Astrocyte (in vitro differentiated cells and primary cell): ENCODE measurements around the gene TRDN. TPM values are rescaled to one million over a fixed set of nuclear protein-coding genes. Genes with fewer than 3 reads are reported as not detected.
A peak's percentile ranks its signal among the peaks of the same experiment; 100 is the strongest.
"Not testable (repeated sequence)": the region's sequence is repeated elsewhere in the genome, so short reads cannot be mapped to it uniquely, and the experiment has no call there.

Experiments
- DNase-seq: peaks from one replicate; pipeline ENCODE4 v3.0.0-alpha.2; 2010; ENCODE audit warnings: low read depth
- FAIRE-seq: peaks from 2 replicates; lab custom pipeline; 2011; peaks lifted over from hg19 to GRCh38; lab: Jason Lieb, UNC
- H2AFZ ChIP-seq: 2 replicates; pipeline ENCODE4 v1.6.0; 2012; ENCODE audit warnings: low read depth, low read length, inconsistent platforms
- H3K27ac ChIP-seq: 2 replicates; pipeline ENCODE4 v1.5.1; 2011; ENCODE audit warnings: low read depth, low read length, inconsistent platforms
- H3K27me3 ChIP-seq: 2 replicates; pipeline ENCODE4 v1.6.0; 2011; ENCODE audit warnings: low read length, inconsistent platforms; ENCODE audit not compliant: insufficient read depth
- H3K36me3 ChIP-seq: 2 replicates; pipeline ENCODE4 v1.5.1; 2011; ENCODE audit warnings: low read length, inconsistent platforms; ENCODE audit not compliant: insufficient read depth
- H3K4me1 ChIP-seq: 2 replicates; pipeline ENCODE4 v1.5.1; 2011; ENCODE audit warnings: low read length, inconsistent platforms; ENCODE audit not compliant: insufficient read depth
- H3K4me2 ChIP-seq: 2 replicates; pipeline ENCODE4 v1.6.0; 2012; ENCODE audit warnings: low read length, inconsistent platforms
- H3K4me3 ChIP-seq: 2 replicates; pipeline ENCODE4 v1.5.1; 2011; ENCODE audit warnings: low read depth, mild to moderate bottlenecking, low read length, inconsistent platforms; ENCODE audit not compliant: insufficient read depth
- H3K79me2 ChIP-seq: 2 replicates; pipeline ENCODE4 v1.6.0; 2012; ENCODE audit warnings: mild to moderate bottlenecking, low read length, inconsistent platforms; ENCODE audit not compliant: insufficient read depth
- H3K9ac ChIP-seq: 2 replicates; pipeline ENCODE4 v1.6.0; 2012; ENCODE audit warnings: mild to moderate bottlenecking, low read length, inconsistent platforms
- H3K9me3 ChIP-seq: 2 replicates; pipeline ENCODE4 v1.5.1; 2012; ENCODE audit warnings: low read depth, mild to moderate bottlenecking, low read length, inconsistent platforms; ENCODE audit not compliant: insufficient read depth
- H4K20me1 ChIP-seq: 2 replicates; pipeline ENCODE4 v1.6.0; 2012; ENCODE audit warnings: low read length, inconsistent platforms; ENCODE audit not compliant: insufficient read depth
- H3K27ac Mint-ChIP-seq: one replicate; pipeline ENCODE4 v1.8.0; 2021; ENCODE audit warnings: mild to moderate bottlenecking, mixed read lengths; ENCODE audit not compliant: unreplicated experiment
- H3K27me3 Mint-ChIP-seq: one replicate; pipeline ENCODE4 v1.8.0; 2021; ENCODE audit warnings: low read depth, mixed read lengths; ENCODE audit not compliant: unreplicated experiment
- H3K36me3 Mint-ChIP-seq: one replicate; pipeline ENCODE4 v1.8.0; 2021; ENCODE audit warnings: low read depth, mixed read lengths; ENCODE audit not compliant: unreplicated experiment
- H3K4me1 Mint-ChIP-seq: one replicate; pipeline ENCODE4 v1.8.0; 2021; ENCODE audit warnings: low read depth, mixed read lengths; ENCODE audit not compliant: unreplicated experiment
- H3K4me3 Mint-ChIP-seq: one replicate; pipeline ENCODE4 v1.8.0; 2021; ENCODE audit warnings: mild to moderate bottlenecking, moderate library complexity, mixed read lengths; ENCODE audit not compliant: unreplicated experiment
- H3K9me3 Mint-ChIP-seq: one replicate; pipeline ENCODE4 v1.8.0; 2021; ENCODE audit warnings: mild to moderate bottlenecking, mixed read lengths; ENCODE audit not compliant: unreplicated experiment
- EZH2 ChIP-seq: IDR thresholded peaks from 2 replicates; pipeline ENCODE4 v1.6.1; 2012; ENCODE audit warnings: mild to moderate bottlenecking, low read length, inconsistent platforms; ENCODE audit not compliant: insufficient read depth
- total RNA-seq: library from RNA; stranded (reverse); gene quantifications from 2 replicates; pipeline ENCODE4 v1.2.1, GENCODE V29; 2021
- TF ChIP-seq, protein P1 (sequence below): IDR thresholded peaks from 2 replicates; pipeline ENCODE4 v1.5.1; 2011; ENCODE audit warnings: low read depth, mild to moderate bottlenecking, inconsistent platforms, low read length, moderate library complexity; ENCODE audit not compliant: insufficient read depth

TRDN gene
- total RNA-seq, 1 donor from 2014 or later: not detected

DNA sequence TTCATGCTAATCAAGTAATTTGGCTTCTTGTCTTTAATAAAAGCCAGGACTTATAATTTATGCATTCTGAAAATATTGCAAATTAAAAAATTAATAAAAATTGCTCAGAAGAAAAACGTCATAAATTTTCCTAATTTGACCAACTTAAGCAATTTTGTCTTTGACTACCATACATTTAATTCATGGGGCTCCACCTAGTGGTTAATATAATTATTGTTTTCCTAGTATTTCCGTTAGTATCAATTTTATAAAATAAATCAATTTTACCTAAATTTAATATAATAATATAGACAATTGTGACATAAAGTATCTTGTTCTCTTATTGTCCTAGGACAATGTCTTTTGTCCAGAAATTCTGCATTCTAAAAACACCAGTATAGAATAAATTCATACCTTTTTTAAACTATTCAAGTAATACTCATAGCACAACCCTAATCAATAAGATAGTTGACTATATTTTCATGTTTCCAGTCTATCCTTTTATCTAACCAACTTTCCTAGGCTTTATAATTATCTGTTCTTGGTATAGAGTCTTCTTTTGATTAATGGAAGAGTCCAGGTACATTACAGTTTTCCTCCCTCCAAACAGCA, 319.9 kb downstream of the TRDN start:
- no peak overlapping the region for H3K27ac ChIP-seq
- Mint-ChIP-seq H3K9me3 (no peaks in the 10 kb centered on the region), H3K4me1 (no peaks in the 10 kb centered on the region), H3K27me3 (peaks cover 4% of the 10 kb centered on the region), H3K36me3 (no peaks in the 10 kb centered on the region), H3K27ac (no peak overlapping the region), H3K4me3 (no peak overlapping the region)
- TF ChIP-seq, protein P1, sequence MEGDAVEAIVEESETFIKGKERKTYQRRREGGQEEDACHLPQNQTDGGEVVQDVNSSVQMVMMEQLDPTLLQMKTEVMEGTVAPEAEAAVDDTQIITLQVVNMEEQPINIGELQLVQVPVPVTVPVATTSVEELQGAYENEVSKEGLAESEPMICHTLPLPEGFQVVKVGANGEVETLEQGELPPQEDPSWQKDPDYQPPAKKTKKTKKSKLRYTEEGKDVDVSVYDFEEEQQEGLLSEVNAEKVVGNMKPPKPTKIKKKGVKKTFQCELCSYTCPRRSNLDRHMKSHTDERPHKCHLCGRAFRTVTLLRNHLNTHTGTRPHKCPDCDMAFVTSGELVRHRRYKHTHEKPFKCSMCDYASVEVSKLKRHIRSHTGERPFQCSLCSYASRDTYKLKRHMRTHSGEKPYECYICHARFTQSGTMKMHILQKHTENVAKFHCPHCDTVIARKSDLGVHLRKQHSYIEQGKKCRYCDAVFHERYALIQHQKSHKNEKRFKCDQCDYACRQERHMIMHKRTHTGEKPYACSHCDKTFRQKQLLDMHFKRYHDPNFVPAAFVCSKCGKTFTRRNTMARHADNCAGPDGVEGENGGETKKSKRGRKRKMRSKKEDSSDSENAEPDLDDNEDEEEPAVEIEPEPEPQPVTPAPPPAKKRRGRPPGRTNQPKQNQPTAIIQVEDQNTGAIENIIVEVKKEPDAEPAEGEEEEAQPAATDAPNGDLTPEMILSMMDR: peak; percentile 35
- TF ChIP-seq EZH2: no peak
- H3K4me1 ChIP-seq: no peaks in the 10 kb centered on the region
- no peaks in the 10 kb centered on the region for H3K79me2 ChIP-seq
- H3K9me3 ChIP-seq: no peaks in the 10 kb centered on the region
- no peaks in the 10 kb centered on the region for H3K27me3 ChIP-seq
- no peak overlapping the region for H2AFZ ChIP-seq
- no peak for DNase-seq
- no peak overlapping the region for H3K9ac ChIP-seq
- FAIRE-seq: no peak
- H3K4me3 ChIP-seq: no peak overlapping the region
- no peak overlapping the region for H3K4me2 ChIP-seq
- no peaks in the 10 kb centered on the region for H4K20me1 ChIP-seq
- H3K36me3 ChIP-seq: no peaks in the 10 kb centered on the region

DNA sequence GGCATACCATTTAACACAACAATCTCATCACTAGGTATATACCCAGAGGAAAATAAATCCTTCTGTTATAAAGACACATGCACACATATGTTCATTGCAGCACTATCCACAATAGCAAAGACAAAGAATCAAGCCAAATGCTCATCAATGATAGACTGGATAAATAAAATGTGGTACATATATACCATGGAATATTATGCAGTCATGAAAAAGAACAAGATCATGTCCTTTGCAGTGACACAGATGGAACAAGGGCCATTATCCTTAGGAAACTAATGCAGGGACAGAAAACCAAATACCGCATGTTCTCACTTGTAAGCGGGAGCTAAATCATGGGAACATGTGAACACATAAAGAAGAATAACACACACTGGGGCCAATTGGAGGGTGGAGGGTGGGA, 322.3 kb downstream of the TRDN start:
- not testable (repeated sequence) for H3K27ac ChIP-seq, H2AFZ ChIP-seq, H3K9me3 Mint-ChIP-seq, H3K4me2 ChIP-seq, DNase-seq, H3K4me1 Mint-ChIP-seq, H3K79me2 ChIP-seq, H3K36me3 Mint-ChIP-seq, H4K20me1 ChIP-seq, H3K9me3 ChIP-seq, FAIRE-seq, H3K27ac Mint-ChIP-seq, H3K27me3 Mint-ChIP-seq, H3K27me3 ChIP-seq, H3K4me1 ChIP-seq, H3K4me3 ChIP-seq, H3K36me3 ChIP-seq, H3K4me3 Mint-ChIP-seq, H3K9ac ChIP-seq

DNA sequence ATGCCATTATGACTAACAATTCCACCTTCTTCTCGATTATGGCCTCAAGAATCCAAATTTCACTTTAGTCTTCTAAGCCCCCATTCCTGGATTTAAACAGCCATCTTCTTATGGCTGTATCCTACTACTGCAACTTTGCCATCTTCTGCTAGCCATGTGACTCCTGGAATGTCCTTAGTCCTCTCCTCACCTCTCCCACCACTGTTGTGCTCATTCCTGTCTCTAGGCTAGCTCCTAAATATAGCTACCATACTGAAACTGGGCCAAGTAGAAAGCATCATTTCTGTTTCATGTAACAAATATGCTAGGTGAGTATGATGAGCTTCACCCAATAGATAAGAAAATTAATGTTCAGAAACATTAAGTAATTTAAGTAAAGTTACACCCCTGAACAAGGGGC, 327.6 kb downstream of the TRDN start:
- no peaks in the 10 kb centered on the region for H3K27me3 ChIP-seq
- DNase-seq (no peak), FAIRE-seq (no peak)
- Mint-ChIP-seq H3K4me1 (peaks cover 5% of the 10 kb centered on the region), H3K4me3 (no peak overlapping the region), H3K9me3 (no peaks in the 10 kb centered on the region), H3K27ac (no peak overlapping the region), H3K27me3 (no peaks in the 10 kb centered on the region), H3K36me3 (no peaks in the 10 kb centered on the region)
- TF ChIP-seq EZH2: no peak
- TF ChIP-seq, protein P1: no peak
- H3K9me3 ChIP-seq: no peaks in the 10 kb centered on the region
- no peak overlapping the region for H3K27ac ChIP-seq
- H3K9ac ChIP-seq: no peak overlapping the region
- H3K4me3 ChIP-seq: no peak overlapping the region
- H3K4me2 ChIP-seq: no peak overlapping the region
- H2AFZ ChIP-seq: no peak overlapping the region
- no peaks in the 10 kb centered on the region for H3K4me1 ChIP-seq
- H4K20me1 ChIP-seq: no peaks in the 10 kb centered on the region
- H3K79me2 ChIP-seq: no peaks in the 10 kb centered on the region
- H3K36me3 ChIP-seq: no peaks in the 10 kb centered on the region
